C4-2B (cell line): ENCODE data around the gene KLC1.

Source experiments
- H3K27ac ChIP-seq: fragments of 450-650 bp; 2 replicates; pipeline ENCODE4 v1.5.1; 2017
- CTCF ChIP-seq: fragments of 450-650 bp; conservative IDR thresholded peaks from 2 replicates; pipeline ENCODE4 v1.5.1; 2017; ENCODE audit warnings: mild to moderate bottlenecking
- ZFX ChIP-seq: fragments of 450-650 bp; IDR thresholded peaks from 2 replicates; pipeline ENCODE4 v1.6.1; 2017

Gene KLC1

DNA sequence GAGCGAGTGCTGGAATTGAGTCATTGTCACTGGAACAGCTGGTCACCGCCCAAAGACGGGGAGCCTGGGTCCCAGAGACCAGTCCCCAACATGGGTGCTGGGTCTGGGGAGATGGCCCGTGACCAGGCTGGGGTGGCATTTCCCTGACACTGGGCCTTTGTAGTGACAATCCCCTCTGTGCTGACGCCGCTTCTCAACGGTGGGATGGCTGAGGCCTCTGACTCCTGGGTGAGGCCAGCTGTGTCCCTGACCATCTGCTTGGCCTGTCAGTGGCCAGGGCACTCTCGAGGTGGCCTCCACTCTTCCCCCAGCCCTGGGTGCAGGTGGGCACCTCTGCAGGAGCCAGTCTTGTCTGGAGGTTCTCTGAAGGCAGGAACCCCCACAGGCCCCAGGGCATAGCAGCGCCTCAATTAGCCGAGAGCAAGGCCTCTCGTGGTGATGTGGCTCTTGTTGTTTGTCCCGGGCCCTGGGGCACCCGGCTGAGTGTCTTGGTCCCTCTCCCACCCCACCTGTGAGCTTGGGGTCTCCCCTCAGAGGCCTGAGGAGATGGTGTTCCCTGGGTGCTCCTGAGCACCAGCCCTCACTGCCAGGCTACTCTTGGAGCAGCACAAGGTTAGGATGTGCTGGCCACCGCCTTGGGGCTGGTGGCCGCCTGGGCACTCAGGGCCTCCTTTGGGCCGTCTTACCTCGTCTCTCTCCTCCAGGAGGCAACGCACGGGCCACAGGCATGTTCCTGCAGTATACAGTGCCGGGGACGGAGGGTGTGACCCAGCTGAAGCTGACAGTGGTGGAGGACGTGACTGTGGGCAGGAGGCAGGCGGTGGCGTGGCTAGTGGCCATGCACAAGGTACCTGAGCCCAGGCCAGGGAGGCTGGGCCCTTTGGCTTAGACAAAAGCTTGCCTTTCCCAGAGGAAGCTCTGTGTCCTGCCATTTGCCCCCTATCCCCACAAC, 103.2 kb downstream of the KLC1 start:
- peak overlapping the region; percentile 96 for H3K27ac ChIP-seq
- TF ChIP-seq ZFX (no peak), CTCF (no peak)

GRCh38 chr14:103732868-103733620, 104.0 kb downstream of the KLC1 start:
- TF ChIP-seq ZFX (no peak), CTCF (no peak)
- peak overlapping the region; percentile 96 for H3K27ac ChIP-seq

DNA sequence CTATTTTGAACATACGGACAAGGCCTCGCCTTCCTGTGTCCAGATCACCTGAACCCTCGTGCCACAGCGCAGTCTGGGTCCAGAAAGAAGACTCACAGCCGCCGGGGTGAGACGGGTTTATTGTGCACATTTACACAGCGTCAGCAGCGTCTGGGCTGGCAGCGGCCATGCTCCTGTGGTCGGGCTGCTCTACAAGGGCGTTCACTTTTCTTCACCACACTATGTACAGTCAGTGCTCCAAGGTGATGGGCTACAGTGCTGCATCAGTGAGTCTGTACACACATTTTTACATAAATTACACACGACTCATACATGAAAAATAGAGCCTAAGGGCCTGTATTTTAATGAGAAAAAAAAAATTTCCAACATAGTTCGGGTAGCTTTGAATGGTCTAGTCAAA, 104.6 kb downstream of the KLC1 start:
- H3K27ac ChIP-seq: peak overlapping the region; percentile 96
- TF ChIP-seq ZFX (no peak), CTCF (no peak)

DNA sequence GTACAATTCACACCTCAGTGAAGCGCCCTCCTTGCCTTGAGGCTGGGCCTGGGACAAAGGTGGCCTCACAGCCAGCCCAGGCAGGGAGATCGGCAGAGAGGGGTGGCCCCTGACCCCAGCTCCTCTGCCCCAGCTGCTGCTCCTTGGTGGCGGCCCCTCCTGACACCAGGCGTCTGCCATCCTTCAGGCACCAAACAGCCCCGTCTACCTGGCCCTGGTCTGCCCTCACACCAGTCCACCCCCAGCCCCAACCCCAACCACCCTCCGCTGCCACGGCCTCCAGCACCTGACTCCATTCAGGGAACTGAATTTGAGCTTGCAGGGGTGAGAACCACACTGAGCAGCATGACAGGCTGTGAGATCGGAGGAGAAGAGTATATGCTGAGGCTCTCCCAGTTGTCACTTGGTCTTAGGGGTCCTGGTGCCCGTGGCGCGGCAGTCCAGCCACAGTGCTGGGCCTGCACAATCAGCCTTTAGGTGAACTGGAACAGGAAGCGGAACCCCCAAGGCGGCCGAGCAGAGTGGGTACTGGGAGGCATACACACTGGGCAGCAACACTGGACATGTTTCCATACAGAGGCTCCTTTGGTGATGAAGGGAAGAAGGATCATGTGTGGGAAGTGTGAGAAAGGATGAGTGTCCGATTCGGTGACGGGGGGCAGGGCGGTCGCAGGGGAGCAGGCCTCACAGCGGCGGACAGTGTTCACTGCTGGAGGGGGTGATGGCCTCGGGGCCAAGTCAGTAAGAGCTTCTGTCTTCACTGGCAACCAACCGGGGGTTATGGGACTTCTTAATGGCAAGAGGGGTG, 105.3 kb downstream of the KLC1 start:
- TF ChIP-seq ZFX: no peak
- no peak for TF ChIP-seq CTCF
- peak overlapping the region; percentile 96; the same call in 1 of the 2 replicates for H3K27ac ChIP-seq

GRCh38 chr14:103735022-103735421, 106.0 kb downstream of the KLC1 start:
- no peak for TF ChIP-seq ZFX
- TF ChIP-seq CTCF: no peak
- H3K27ac ChIP-seq: peak overlapping the region; percentile 74

- H3K27ac ChIP-seq: peak overlapping the region; percentile 74
- TF ChIP-seq ZFX: no peak
- TF ChIP-seq CTCF: no peak
Measured at GRCh38 chr14:103735439-103735814, 106.4 kb downstream of the KLC1 start.
